ENCODE measurements around the gene EIF4G1. TPM values are rescaled to one million over a fixed set of nuclear protein-coding genes. Genes with fewer than 3 reads are reported as not detected.

Gene EIF4G1
- total RNA-seq, 1 experiment from 2014 or later = 496 TPM

DNA sequence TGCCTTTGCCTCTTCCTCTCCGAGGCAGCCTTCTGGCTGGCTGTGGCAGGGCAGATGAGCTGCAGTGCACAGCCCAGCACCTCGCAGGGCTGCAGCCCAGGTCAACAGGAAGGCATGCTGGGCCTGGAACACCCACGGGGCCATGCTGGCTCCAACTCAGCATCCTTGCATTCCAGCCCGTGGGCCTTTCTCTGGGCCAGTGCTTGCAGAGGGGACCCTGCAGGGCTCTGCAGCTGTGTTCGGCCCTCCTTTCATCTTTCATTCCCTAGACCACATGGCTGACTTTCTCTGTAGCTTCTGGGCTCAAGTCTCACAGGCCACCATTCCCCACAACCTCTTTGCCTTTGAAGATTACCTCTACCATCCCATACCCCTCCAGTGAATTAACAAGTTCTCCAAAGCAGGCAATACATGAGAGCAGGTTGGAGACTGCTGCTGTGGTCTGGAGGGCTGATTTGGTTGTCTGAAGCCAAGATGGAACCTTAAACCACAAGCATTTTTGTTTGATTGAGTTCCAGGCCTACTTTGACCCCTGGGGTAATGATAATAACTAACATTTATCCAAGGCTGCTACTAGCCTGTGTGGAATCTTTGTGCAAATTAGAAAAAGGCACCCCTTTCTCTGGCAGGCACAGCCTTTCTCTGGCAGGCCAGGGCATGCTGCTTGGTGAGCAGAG, 28.9 kb downstream of the EIF4G1 start:
- TF ChIP-seq RAD21 (IDR thresholded peaks at IDR 0.05; ENCODE audit: low read depth) (no peak), SRF (IDR thresholded peaks at IDR 0.05; ENCODE audit: low read depth) (no peak), CBX3 (IDR thresholded peaks at IDR 0.05; ENCODE audit: low read depth) (no peak), EZH2 (IDR thresholded peaks at IDR 0.05) (no peak), TCF7L2 (IDR thresholded peaks at IDR 0.05; ENCODE audit: borderline replicate concordance, extremely low read depth, insufficient read depth, insufficient read length) (no peak), YY1 (IDR thresholded peaks at IDR 0.05; ENCODE audit: extremely low read depth, insufficient replicate concordance, low read depth, low read length) (no peak), POLR2A (IDR thresholded peaks at IDR 0.05; ENCODE audit: borderline replicate concordance, extremely low read depth, insufficient read depth, insufficient read length) (no peak)
- TF ChIP-seq, protein P1, sequence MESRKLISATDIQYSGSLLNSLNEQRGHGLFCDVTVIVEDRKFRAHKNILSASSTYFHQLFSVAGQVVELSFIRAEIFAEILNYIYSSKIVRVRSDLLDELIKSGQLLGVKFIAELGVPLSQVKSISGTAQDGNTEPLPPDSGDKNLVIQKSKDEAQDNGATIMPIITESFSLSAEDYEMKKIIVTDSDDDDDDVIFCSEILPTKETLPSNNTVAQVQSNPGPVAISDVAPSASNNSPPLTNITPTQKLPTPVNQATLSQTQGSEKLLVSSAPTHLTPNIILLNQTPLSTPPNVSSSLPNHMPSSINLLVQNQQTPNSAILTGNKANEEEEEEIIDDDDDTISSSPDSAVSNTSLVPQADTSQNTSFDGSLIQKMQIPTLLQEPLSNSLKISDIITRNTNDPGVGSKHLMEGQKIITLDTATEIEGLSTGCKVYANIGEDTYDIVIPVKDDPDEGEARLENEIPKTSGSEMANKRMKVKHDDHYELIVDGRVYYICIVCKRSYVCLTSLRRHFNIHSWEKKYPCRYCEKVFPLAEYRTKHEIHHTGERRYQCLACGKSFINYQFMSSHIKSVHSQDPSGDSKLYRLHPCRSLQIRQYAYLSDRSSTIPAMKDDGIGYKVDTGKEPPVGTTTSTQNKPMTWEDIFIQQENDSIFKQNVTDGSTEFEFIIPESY (IDR thresholded peaks at IDR 0.05; ENCODE audit: extremely low read depth, insufficient replicate concordance, low read length) = no peak
- TF ChIP-seq, protein P2, sequence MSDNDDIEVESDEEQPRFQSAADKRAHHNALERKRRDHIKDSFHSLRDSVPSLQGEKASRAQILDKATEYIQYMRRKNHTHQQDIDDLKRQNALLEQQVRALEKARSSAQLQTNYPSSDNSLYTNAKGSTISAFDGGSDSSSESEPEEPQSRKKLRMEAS (IDR thresholded peaks at IDR 0.05) = no peak
- TF ChIP-seq, protein P3, sequence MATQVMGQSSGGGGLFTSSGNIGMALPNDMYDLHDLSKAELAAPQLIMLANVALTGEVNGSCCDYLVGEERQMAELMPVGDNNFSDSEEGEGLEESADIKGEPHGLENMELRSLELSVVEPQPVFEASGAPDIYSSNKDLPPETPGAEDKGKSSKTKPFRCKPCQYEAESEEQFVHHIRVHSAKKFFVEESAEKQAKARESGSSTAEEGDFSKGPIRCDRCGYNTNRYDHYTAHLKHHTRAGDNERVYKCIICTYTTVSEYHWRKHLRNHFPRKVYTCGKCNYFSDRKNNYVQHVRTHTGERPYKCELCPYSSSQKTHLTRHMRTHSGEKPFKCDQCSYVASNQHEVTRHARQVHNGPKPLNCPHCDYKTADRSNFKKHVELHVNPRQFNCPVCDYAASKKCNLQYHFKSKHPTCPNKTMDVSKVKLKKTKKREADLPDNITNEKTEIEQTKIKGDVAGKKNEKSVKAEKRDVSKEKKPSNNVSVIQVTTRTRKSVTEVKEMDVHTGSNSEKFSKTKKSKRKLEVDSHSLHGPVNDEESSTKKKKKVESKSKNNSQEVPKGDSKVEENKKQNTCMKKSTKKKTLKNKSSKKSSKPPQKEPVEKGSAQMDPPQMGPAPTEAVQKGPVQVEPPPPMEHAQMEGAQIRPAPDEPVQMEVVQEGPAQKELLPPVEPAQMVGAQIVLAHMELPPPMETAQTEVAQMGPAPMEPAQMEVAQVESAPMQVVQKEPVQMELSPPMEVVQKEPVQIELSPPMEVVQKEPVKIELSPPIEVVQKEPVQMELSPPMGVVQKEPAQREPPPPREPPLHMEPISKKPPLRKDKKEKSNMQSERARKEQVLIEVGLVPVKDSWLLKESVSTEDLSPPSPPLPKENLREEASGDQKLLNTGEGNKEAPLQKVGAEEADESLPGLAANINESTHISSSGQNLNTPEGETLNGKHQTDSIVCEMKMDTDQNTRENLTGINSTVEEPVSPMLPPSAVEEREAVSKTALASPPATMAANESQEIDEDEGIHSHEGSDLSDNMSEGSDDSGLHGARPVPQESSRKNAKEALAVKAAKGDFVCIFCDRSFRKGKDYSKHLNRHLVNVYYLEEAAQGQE (IDR thresholded peaks at IDR 0.05; ENCODE audit: low read depth) = no peak
- TF ChIP-seq, protein P4, sequence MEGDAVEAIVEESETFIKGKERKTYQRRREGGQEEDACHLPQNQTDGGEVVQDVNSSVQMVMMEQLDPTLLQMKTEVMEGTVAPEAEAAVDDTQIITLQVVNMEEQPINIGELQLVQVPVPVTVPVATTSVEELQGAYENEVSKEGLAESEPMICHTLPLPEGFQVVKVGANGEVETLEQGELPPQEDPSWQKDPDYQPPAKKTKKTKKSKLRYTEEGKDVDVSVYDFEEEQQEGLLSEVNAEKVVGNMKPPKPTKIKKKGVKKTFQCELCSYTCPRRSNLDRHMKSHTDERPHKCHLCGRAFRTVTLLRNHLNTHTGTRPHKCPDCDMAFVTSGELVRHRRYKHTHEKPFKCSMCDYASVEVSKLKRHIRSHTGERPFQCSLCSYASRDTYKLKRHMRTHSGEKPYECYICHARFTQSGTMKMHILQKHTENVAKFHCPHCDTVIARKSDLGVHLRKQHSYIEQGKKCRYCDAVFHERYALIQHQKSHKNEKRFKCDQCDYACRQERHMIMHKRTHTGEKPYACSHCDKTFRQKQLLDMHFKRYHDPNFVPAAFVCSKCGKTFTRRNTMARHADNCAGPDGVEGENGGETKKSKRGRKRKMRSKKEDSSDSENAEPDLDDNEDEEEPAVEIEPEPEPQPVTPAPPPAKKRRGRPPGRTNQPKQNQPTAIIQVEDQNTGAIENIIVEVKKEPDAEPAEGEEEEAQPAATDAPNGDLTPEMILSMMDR (IDR thresholded peaks at IDR 0.05 in 2 of 3, conservative IDR thresholded peaks at IDR 0.05 in 1 of 3; ENCODE audit: borderline replicate concordance in 1 of 3, insufficient read depth in 1 of 3, low read depth in 2 of 3, low read length in 2 of 3) = no peak
- ChIA-PET CTCF (no interaction called here), RAD21 (ENCODE audit: low non-redundant PET in 1 of 2, low total read pairs in 2 of 2, uncharacterized antibody in 2 of 2, unreplicated experiment in 2 of 2) (no interaction called here), POLR2A (no interaction called here)
- Histone ChIP-seq H2AFZ (ENCODE audit: low read depth, low read length, poor library complexity, severe bottlenecking) (no peak overlapping the region), H3K4me1 (ENCODE audit: control insufficient read depth in 1 of 2, insufficient read depth in 2 of 2, low read length in 2 of 2) (peaks cover 9 to 19% of the 10 kb centered on the region in 2 experiments), H3K4me3 (replicated peaks in 1 of 2; ENCODE audit: low read depth in 1 of 2, low read length in 2 of 2) (no peak overlapping the region), H3K9me2 (ENCODE audit: insufficient read depth) (no peaks in the 10 kb centered on the region), H3K9me3 (ENCODE audit: control insufficient read depth in 1 of 2, insufficient read depth in 1 of 2, low read depth in 1 of 2, low read length in 2 of 2) (no peaks in the 10 kb centered on the region), H4K20me1 (ENCODE audit: insufficient read depth) (no peaks in the 10 kb centered on the region), H3K36me3 (ENCODE audit: control insufficient read depth in 1 of 2, insufficient read depth in 2 of 2, low read length in 2 of 2) (peaks cover 5 to 9% of the 10 kb centered on the region in 2 experiments; a peak in 2 of 4 replicates), H3K27ac (ENCODE audit: low read depth, low read length) (no peak overlapping the region), H3K9ac (ENCODE audit: low read length) (no peak overlapping the region), H3K27me3 (ENCODE audit: insufficient read depth, low read length) (no peaks in the 10 kb centered on the region), H3K4me2 (ENCODE audit: low read length) (no peak overlapping the region), H3K79me2 (ENCODE audit: insufficient read depth, low read length) (no peaks in the 10 kb centered on the region)
- intact Hi-C loops (cut with micrococcal nuclease) = no loop called here
- DNase-seq (ENCODE audit: low read depth, low spot score) = no peak
- no TSS peak for BruUV-seq (replicated peaks)
- no peak for ATAC-seq

All from HCT116 (cell line).